ENCODE results near the gene GSK3B. TPM values are rescaled to one million over a fixed set of nuclear protein-coding genes. Genes with fewer than 3 reads are reported as not detected.
A peak's percentile ranks its signal among the peaks of the same experiment; 100 is the strongest.

Gene GSK3B
- total RNA-seq, 6 experiments from 2014 or later = 14.4 to 19.4 (median 18.4) TPM

GRCh38 chr3:120114376-120114775, 20.1 kb upstream of the GSK3B start:
- ATAC-seq = no peak

GRCh38 chr3:120113128-120114116, 19.2 kb upstream of the GSK3B start:
- no peak for DNase-seq
- no peak overlapping the region for H3K27ac ChIP-seq
- WGBS (ENCODE audit: insufficient coverage, low coverage, low lambda C conversion rate, missing lambda C conversion rate) = 76% methylated on average over 6 of the region's 8 CpGs

More at GRCh38 chr3:120114376-120114775, 20.1 kb upstream of the GSK3B start:
- Histone ChIP-seq H3K9me3 (no peaks in the 10 kb centered on the region), H3K27me3 (no peaks in the 10 kb centered on the region), H3K36me3 (no peaks in the 10 kb centered on the region), H3K27ac (no peak overlapping the region), H3K4me3 (no peak overlapping the region), H3K4me1 (peaks cover 0 to 6% (median 0%) of the 10 kb centered on the region in 4 donors)
- DNase-seq = no peak
- intact Hi-C loops (cut with DNase I) = no loop called here
- WGBS (ENCODE audit: insufficient coverage, low coverage, low lambda C conversion rate, missing lambda C conversion rate) = 90% methylated on average over 2 of the region's 2 CpGs
- TF ChIP-seq, protein P1, sequence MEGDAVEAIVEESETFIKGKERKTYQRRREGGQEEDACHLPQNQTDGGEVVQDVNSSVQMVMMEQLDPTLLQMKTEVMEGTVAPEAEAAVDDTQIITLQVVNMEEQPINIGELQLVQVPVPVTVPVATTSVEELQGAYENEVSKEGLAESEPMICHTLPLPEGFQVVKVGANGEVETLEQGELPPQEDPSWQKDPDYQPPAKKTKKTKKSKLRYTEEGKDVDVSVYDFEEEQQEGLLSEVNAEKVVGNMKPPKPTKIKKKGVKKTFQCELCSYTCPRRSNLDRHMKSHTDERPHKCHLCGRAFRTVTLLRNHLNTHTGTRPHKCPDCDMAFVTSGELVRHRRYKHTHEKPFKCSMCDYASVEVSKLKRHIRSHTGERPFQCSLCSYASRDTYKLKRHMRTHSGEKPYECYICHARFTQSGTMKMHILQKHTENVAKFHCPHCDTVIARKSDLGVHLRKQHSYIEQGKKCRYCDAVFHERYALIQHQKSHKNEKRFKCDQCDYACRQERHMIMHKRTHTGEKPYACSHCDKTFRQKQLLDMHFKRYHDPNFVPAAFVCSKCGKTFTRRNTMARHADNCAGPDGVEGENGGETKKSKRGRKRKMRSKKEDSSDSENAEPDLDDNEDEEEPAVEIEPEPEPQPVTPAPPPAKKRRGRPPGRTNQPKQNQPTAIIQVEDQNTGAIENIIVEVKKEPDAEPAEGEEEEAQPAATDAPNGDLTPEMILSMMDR (IDR thresholded peaks at IDR 0.05) = no peak
- TF ChIP-seq POLR2A (IDR thresholded peaks at IDR 0.05) = no peak

GRCh38 chr3:120111898-120112297, 17.7 kb upstream of the GSK3B start:
- TF ChIP-seq, protein P1 (IDR thresholded peaks at IDR 0.05) = no peak
- no peak for TF ChIP-seq POLR2A (IDR thresholded peaks at IDR 0.05)
- 80% methylated on average over 1 of the region's 1 CpG for WGBS (ENCODE audit: insufficient coverage, low coverage, low lambda C conversion rate, missing lambda C conversion rate)
- ATAC-seq (no peak), DNase-seq (no peak)
- no peaks in the 10 kb centered on the region for H3K27me3 ChIP-seq
- H3K4me1 ChIP-seq = peaks cover 0 to 6% (median 0%) of the 10 kb centered on the region in 4 donors
- intact Hi-C loops (cut with DNase I) = no loop called here
- no peak overlapping the region for H3K27ac ChIP-seq
- no peaks in the 10 kb centered on the region for H3K36me3 ChIP-seq
- H3K9me3 ChIP-seq = no peaks in the 10 kb centered on the region
- no peak overlapping the region for H3K4me3 ChIP-seq

More at GRCh38 chr3:120113128-120114116, 19.2 kb upstream of the GSK3B start:
- intact Hi-C loops (cut with DNase I) = no loop called here
- TF ChIP-seq, protein P1 (IDR thresholded peaks at IDR 0.05) = no peak
- no peak for TF ChIP-seq POLR2A (IDR thresholded peaks at IDR 0.05)
- no peak overlapping the region for H3K4me3 ChIP-seq
- H3K4me1 ChIP-seq = peaks cover 0 to 6% (median 0%) of the 10 kb centered on the region in 4 donors
- peak in 1 of 4 donors; percentile 68 for ATAC-seq
- no peaks in the 10 kb centered on the region for H3K36me3 ChIP-seq
- no peaks in the 10 kb centered on the region for H3K27me3 ChIP-seq
- no peaks in the 10 kb centered on the region for H3K9me3 ChIP-seq

GRCh38 chr3:120103276-120103675, 9.0 kb upstream of the GSK3B start:
- no peak for TF ChIP-seq POLR2A (IDR thresholded peaks at IDR 0.05)
- TF ChIP-seq, protein P1 (IDR thresholded peaks at IDR 0.05) = no peak
- ATAC-seq (peak in 2 of 4 donors; percentile 7 to 8), DNase-seq (no peak)
- Histone ChIP-seq H3K4me1 (peaks cover 0 to 14% (median 0%) of the 10 kb centered on the region in 4 donors), H3K4me3 (no peak overlapping the region), H3K27ac (peak overlapping the region in 1 of 3 donors; percentile 41), H3K36me3 (no peaks in the 10 kb centered on the region), H3K27me3 (no peaks in the 10 kb centered on the region), H3K9me3 (no peaks in the 10 kb centered on the region)
- intact Hi-C loops (cut with DNase I) = no loop called here
- 70% methylated on average over 7 of the region's 7 CpGs for WGBS (ENCODE audit: insufficient coverage, low coverage, low lambda C conversion rate, missing lambda C conversion rate)
